Activated CD4-positive, alpha-beta memory T cell treated with anti-CD3 and anti-CD28 coated beads for 36 hours (primary cell): ENCODE data around the gene FABP6. TPM values are rescaled to one million over a fixed set of nuclear protein-coding genes. Genes with fewer than 3 reads are reported as not detected.

Source experiments
- CTCF ChIA-PET: fragments of 350-600 bp; sonication (Branson Sonifier 250); formaldehyde crosslinking; loops from one replicate; lab custom pipeline; 2021; ENCODE audit warnings: antibody characterized with exemption, inconsistent platforms; lab: Charles Lee
- POLR2A ChIA-PET: fragments of 350-600 bp; sonication (Branson Sonifier 250); formaldehyde crosslinking; loops from one replicate; lab custom pipeline; 2021; ENCODE audit warnings: antibody characterized with exemption; lab: Charles Lee
- DNase-seq: peaks from one replicate; pipeline ENCODE4 v3.0.0-alpha.2; 2020
- H3K27ac Mint-ChIP-seq: one replicate; pipeline ENCODE4 v1.8.0; 2021; ENCODE audit warnings: mixed read lengths
- H3K27me3 Mint-ChIP-seq: one replicate; pipeline ENCODE4 v1.8.0; 2021; ENCODE audit warnings: mixed read lengths
- H3K36me3 Mint-ChIP-seq: one replicate; pipeline ENCODE4 v1.8.0; 2021; ENCODE audit warnings: mixed read lengths
- H3K4me1 Mint-ChIP-seq: one replicate; pipeline ENCODE4 v1.8.0; 2021; ENCODE audit warnings: low read depth, mixed read lengths
- H3K4me3 Mint-ChIP-seq: one replicate; pipeline ENCODE4 v1.8.0; 2021; ENCODE audit warnings: mild to moderate bottlenecking, mixed read lengths
- H3K9me3 Mint-ChIP-seq: one replicate; pipeline ENCODE4 v1.8.0; 2021; ENCODE audit warnings: mixed read lengths
- intact Hi-C: fragments of 100-400 bp; cut with micrococcal nuclease; formaldehyde crosslinking; loops from one replicate; pipeline ENCODE4 v1.15.1; 2023
- total RNA-seq, 2 experiments: library from RNA; stranded (reverse); gene quantifications; one replicate each; pipeline ENCODE4 v1.2.3, GENCODE V29; 2021

The FABP6 gene
- total RNA-seq, 2 experiments from 2014 or later: not detected

- H3K4me1 Mint-ChIP-seq: no peaks in the 10 kb centered on the region
- ChIA-PET POLR2A (no interaction called here), CTCF (no interaction called here)
- no peaks in the 10 kb centered on the region for H3K36me3 Mint-ChIP-seq
- DNase-seq: no peak
- H3K27ac Mint-ChIP-seq: no peak overlapping the region
- H3K4me3 Mint-ChIP-seq: no peak overlapping the region
- H3K9me3 Mint-ChIP-seq: no peaks in the 10 kb centered on the region
- intact Hi-C loops: no loop called here
- H3K27me3 Mint-ChIP-seq: no peaks in the 10 kb centered on the region
Measured at GRCh38 chr5:160251406-160252155, 22.3 kb downstream of the FABP6 start.

GRCh38 chr5:160252916-160253315 is 23.6 kb downstream of the FABP6 start:
- POLR2A ChIA-PET: no interaction called here

GRCh38 chr5:160253441-160253840 is 24.1 kb downstream of the FABP6 start:
- Mint-ChIP-seq H3K9me3 (no peaks in the 10 kb centered on the region), H3K27me3 (no peaks in the 10 kb centered on the region), H3K4me1 (no peaks in the 10 kb centered on the region), H3K36me3 (no peaks in the 10 kb centered on the region), H3K27ac (no peak overlapping the region), H3K4me3 (no peak overlapping the region)
- CTCF ChIA-PET: no interaction called here
- DNase-seq: no peak
- intact Hi-C loops: no loop called here
- POLR2A ChIA-PET: no interaction called here

More at GRCh38 chr5:160252916-160253315, 23.6 kb downstream of the FABP6 start:
- H3K9me3 Mint-ChIP-seq: no peaks in the 10 kb centered on the region
- no peaks in the 10 kb centered on the region for H3K4me1 Mint-ChIP-seq
- CTCF ChIA-PET: no interaction called here
- no peaks in the 10 kb centered on the region for H3K36me3 Mint-ChIP-seq
- H3K27ac Mint-ChIP-seq: no peak overlapping the region
- no peak overlapping the region for H3K4me3 Mint-ChIP-seq
- DNase-seq: no peak
- intact Hi-C loops: no loop called here
- no peaks in the 10 kb centered on the region for H3K27me3 Mint-ChIP-seq

- ChIA-PET CTCF (no interaction called here), POLR2A (no interaction called here)
- no peak overlapping the region for H3K27ac Mint-ChIP-seq
- intact Hi-C loops: no loop called here
- no peaks in the 10 kb centered on the region for H3K4me1 Mint-ChIP-seq
- DNase-seq: no peak
- H3K4me3 Mint-ChIP-seq: no peak overlapping the region
- no peaks in the 10 kb centered on the region for H3K36me3 Mint-ChIP-seq
- no peaks in the 10 kb centered on the region for H3K27me3 Mint-ChIP-seq
- no peaks in the 10 kb centered on the region for H3K9me3 Mint-ChIP-seq
Measured at GRCh38 chr5:160254706-160255105, 25.4 kb downstream of the FABP6 start.

- Mint-ChIP-seq H3K27me3 (peaks cover 7% of the 10 kb centered on the region), H3K36me3 (no peaks in the 10 kb centered on the region), H3K4me1 (no peaks in the 10 kb centered on the region), H3K4me3 (no peak overlapping the region), H3K9me3 (no peaks in the 10 kb centered on the region), H3K27ac (no peak overlapping the region)
- no peak for DNase-seq
- ChIA-PET CTCF (no interaction called here), POLR2A (no interaction called here)
- intact Hi-C loops: no loop called here
Measured at GRCh38 chr5:160259341-160259740, 30.0 kb downstream of the FABP6 start.

GRCh38 chr5:160260006-160260775 is 30.9 kb downstream of the FABP6 start:
- Mint-ChIP-seq H3K9me3 (no peaks in the 10 kb centered on the region), H3K27ac (no peak overlapping the region), H3K4me3 (no peak overlapping the region), H3K4me1 (no peaks in the 10 kb centered on the region), H3K27me3 (peaks cover 7% of the 10 kb centered on the region), H3K36me3 (no peaks in the 10 kb centered on the region)
- CTCF ChIA-PET: no interaction called here
- intact Hi-C loops: no loop called here
- no peak for DNase-seq
- POLR2A ChIA-PET: no interaction called here

- ChIA-PET CTCF (no interaction called here), POLR2A (no interaction called here)
Measured at GRCh38 chr5:160260881-160261815, 31.8 kb downstream of the FABP6 start.

GRCh38 chr5:160262151-160263074 is 33.1 kb downstream of the FABP6 start:
- Mint-ChIP-seq H3K27me3 (peaks cover 7% of the 10 kb centered on the region), H3K9me3 (no peaks in the 10 kb centered on the region), H3K4me3 (no peak overlapping the region), H3K36me3 (no peaks in the 10 kb centered on the region), H3K4me1 (no peaks in the 10 kb centered on the region), H3K27ac (no peak overlapping the region)
- CTCF ChIA-PET: no interaction called here
- POLR2A ChIA-PET: no interaction called here
- no peak for DNase-seq
- intact Hi-C loops: no loop called here

More at GRCh38 chr5:160260881-160261815, 31.8 kb downstream of the FABP6 start:
- Mint-ChIP-seq H3K27me3 (peaks cover 7% of the 10 kb centered on the region), H3K4me1 (no peaks in the 10 kb centered on the region), H3K27ac (no peak overlapping the region), H3K4me3 (no peak overlapping the region), H3K9me3 (no peaks in the 10 kb centered on the region), H3K36me3 (no peaks in the 10 kb centered on the region)
- DNase-seq: no peak
- intact Hi-C loops: no loop called here

GRCh38 chr5:160263326-160263855 is 34.1 kb downstream of the FABP6 start:
- no peak for DNase-seq
- no peaks in the 10 kb centered on the region for H3K4me1 Mint-ChIP-seq
- intact Hi-C loops: no loop called here
- H3K9me3 Mint-ChIP-seq: no peaks in the 10 kb centered on the region
- H3K27ac Mint-ChIP-seq: no peak overlapping the region
- peaks cover 7% of the 10 kb centered on the region for H3K27me3 Mint-ChIP-seq
- ChIA-PET POLR2A (no interaction called here), CTCF (no interaction called here)
- H3K4me3 Mint-ChIP-seq: no peak overlapping the region
- no peaks in the 10 kb centered on the region for H3K36me3 Mint-ChIP-seq

GRCh38 chr5:160266044-160266443 is 36.7 kb downstream of the FABP6 start:
- Mint-ChIP-seq H3K27ac (no peak overlapping the region), H3K36me3 (no peaks in the 10 kb centered on the region), H3K4me1 (no peaks in the 10 kb centered on the region), H3K9me3 (no peaks in the 10 kb centered on the region), H3K4me3 (no peak overlapping the region), H3K27me3 (peaks cover 7% of the 10 kb centered on the region)
- CTCF ChIA-PET: no interaction called here
- no peak for DNase-seq
- intact Hi-C loops: no loop called here
- POLR2A ChIA-PET: no interaction called here

- Mint-ChIP-seq H3K4me1 (peaks cover 3% of the 10 kb centered on the region), H3K27ac (no peak overlapping the region), H3K4me3 (no peak overlapping the region), H3K9me3 (no peaks in the 10 kb centered on the region), H3K36me3 (no peaks in the 10 kb centered on the region), H3K27me3 (peaks cover 1% of the 10 kb centered on the region)
- no peak for DNase-seq
- CTCF ChIA-PET: interaction anchor here (1.2 kb wide), 1 partner anchor 79 kb away, joined by 3 read pairs; no protein-coding TSS in a partner anchor
- POLR2A ChIA-PET: no interaction called here
- intact Hi-C loops: no loop called here
Measured at GRCh38 chr5:160266752-160267345, 37.5 kb downstream of the FABP6 start.
